ENCODE results near the gene PLTP.
"Not testable (repeated sequence)": the region's sequence is repeated elsewhere in the genome, so short reads cannot be mapped to it uniquely, and the experiment has no call there.

PLTP gene

GRCh38 chr20:45911486-45912343 is at the start of gene PLTP:
Gene PLTP, minus strand, starts transcription at chr20:45912155. Its CDS starts 703 bp downstream, at chr20:45911452.
- peak within 1 kb of the TSS; percentile 51; the same call in 1 of the 2 replicates for H3K27ac ChIP-seq

GRCh38 chr20:45959956-45960630 is 48.1 kb upstream of the PLTP start:
- no peak for TF ChIP-seq CTCF (conservative IDR thresholded peaks at IDR 0.05)
- H3K27ac ChIP-seq: no peak overlapping the region

More at GRCh38 chr20:45911486-45912343, at the start of gene PLTP:
- no peak for TF ChIP-seq CTCF (conservative IDR thresholded peaks at IDR 0.05)

- H3K27ac ChIP-seq: no peak overlapping the region
- TF ChIP-seq CTCF (conservative IDR thresholded peaks at IDR 0.05): no peak
Observed at GRCh38 chr20:45959126-45959525, 47.2 kb upstream of the PLTP start.

- H3K27ac ChIP-seq: no peak overlapping the region
- no peak for TF ChIP-seq CTCF (conservative IDR thresholded peaks at IDR 0.05)
Observed at GRCh38 chr20:45958593-45958992, 46.6 kb upstream of the PLTP start.

GRCh38 chr20:45957021-45957941 is 45.3 kb upstream of the PLTP start:
- TF ChIP-seq CTCF (conservative IDR thresholded peaks at IDR 0.05): no peak
- no peak overlapping the region for H3K27ac ChIP-seq

- not testable (repeated sequence) for H3K27ac ChIP-seq
Observed at GRCh38 chr20:45956326-45956725, 44.4 kb upstream of the PLTP start.

- TF ChIP-seq CTCF (conservative IDR thresholded peaks at IDR 0.05): no peak
Observed at GRCh38 chr20:45953672-45954071, 41.7 kb upstream of the PLTP start.

More at GRCh38 chr20:45953672-45954071, 41.7 kb upstream of the PLTP start:
- no peak overlapping the region for H3K27ac ChIP-seq

All from VCaP (cell line).